Prostate gland (tissue), 2 donors: ENCODE measurements around the gene SLC41A1. TPM values are rescaled to one million over a fixed set of nuclear protein-coding genes. Genes with fewer than 3 reads are reported as not detected.

Experiments used
- DNase-seq: peaks from one replicate; pipeline ENCODE4 v3.0.0-alpha.2; 2019; ENCODE audit warnings: low spot score
- H3K27ac ChIP-seq, 2 donors: fragments of 200-600 bp; sonication (generic); 2 replicates each; pipeline ENCODE4 v1.5.1; 2017 to 2019
- H3K27me3 ChIP-seq: fragments of 200-600 bp; sonication (generic); replicated peaks from 2 replicates; pipeline ENCODE4 v1.5.1; 2019; ENCODE audit not compliant: insufficient read depth
- H3K36me3 ChIP-seq, 2 donors: fragments of 200-600 bp; sonication (generic); 1 replicate in 1 of 2; 2 replicates in 1 of 2; pipeline versions ENCODE4 v1.5.1 to v1.8.1; 2017 to 2019
- H3K4me1 ChIP-seq: fragments of 200-600 bp; sonication (generic); replicated peaks from 2 replicates; pipeline ENCODE4 v1.5.1; 2019
- H3K4me3 ChIP-seq, 2 donors: fragments of 200-600 bp; sonication (generic); 2 replicates each; pipeline ENCODE4 v1.5.1; 2017 to 2019
- H3K9me3 ChIP-seq: fragments of 200-600 bp; sonication (generic); 2 replicates; pipeline ENCODE4 v1.5.1; 2017
- CTCF ChIP-seq, 4 experiments: fragments of 200-600 bp in 2 of 4; fragments of 450-650 bp in 2 of 4; sonication (generic) in 2 of 4; IDR thresholded peaks; 1 replicate in 3 of 4; 2 replicates in 1 of 4; pipeline ENCODE4 v1.5.1; 2016 to 2019; ENCODE audit warnings: antibody characterized with exemption in 4 of 4, mild to moderate bottlenecking in 2 of 4, moderate library complexity in 2 of 4
- POLR2A ChIP-seq: fragments of 450-650 bp; IDR thresholded peaks from one replicate; pipeline ENCODE4 v1.6.1; 2016; ENCODE audit warnings: antibody characterized with exemption, mild to moderate bottlenecking
- POLR2AphosphoS5 ChIP-seq: sonication (generic); formaldehyde crosslinking; IDR thresholded peaks from one replicate; pipeline ENCODE4 v1.6.1; 2017; ENCODE audit warnings: antibody characterized with exemption
- WGBS: methylation state at CpG from one replicate; pipeline ENCODE4 v1.1.5; 2018; 5-methylcytosine and 5-hydroxymethylcytosine counted together
- intact Hi-C: fragments of 100-400 bp; cut with DNase I; formaldehyde crosslinking; loops from one replicate; pipeline ENCODE4 v1.14.2; 2022
- total RNA-seq, 2 donors: library from RNA; depleted of rRNA; stranded (reverse); fragments of >200 nt; gene quantifications; one replicate each; pipeline ENCODE4 v1.1.0, GENCODE V29; 2016

Gene SLC41A1
- total RNA-seq, 2 donors from 2014 or later = 20.3 to 114 TPM

GRCh38 chr1:205811660-205812059 lies 1.3 kb downstream of the SLC41A1 start:
- no peak for TF ChIP-seq POLR2AphosphoS5
- TF ChIP-seq POLR2A = no peak
- no peak for TF ChIP-seq CTCF (IDR thresholded peaks at IDR 0.05)
- no peaks in the 10 kb centered on the region for H3K27me3 ChIP-seq
- 19% methylated on average over 5 of the region's 5 CpGs for WGBS
- peak overlapping the region; percentile 84 to 90 for H3K27ac ChIP-seq
- H3K4me1 ChIP-seq = peaks cover 8% of the 10 kb centered on the region
- intact Hi-C loops = no loop called here
- H3K4me3 ChIP-seq = peak overlapping the region; percentile 59 to 87
- DNase-seq = peak; percentile 13
- H3K36me3 ChIP-seq = no peaks in the 10 kb centered on the region
- no peaks in the 10 kb centered on the region for H3K9me3 ChIP-seq

GRCh38 chr1:205810448-205811157 lies 2.4 kb downstream of the SLC41A1 start:
- intact Hi-C loops = no loop called here
- DNase-seq = no peak
- peaks cover 8% of the 10 kb centered on the region for H3K4me1 ChIP-seq

GRCh38 chr1:205809942-205810345 lies 3.1 kb downstream of the SLC41A1 start:
- no peaks in the 10 kb centered on the region for H3K27me3 ChIP-seq
- no peak for DNase-seq
- TF ChIP-seq POLR2A (no peak), POLR2AphosphoS5 (no peak), CTCF (IDR thresholded peaks at IDR 0.05) (no peak)
- H3K4me3 ChIP-seq = no peak overlapping the region
- no peaks in the 10 kb centered on the region for H3K9me3 ChIP-seq
- intact Hi-C loops = no loop called here
- no peaks in the 10 kb centered on the region for H3K36me3 ChIP-seq
- peaks cover 8% of the 10 kb centered on the region for H3K4me1 ChIP-seq
- no peak overlapping the region for H3K27ac ChIP-seq
- WGBS = 90% methylated on average over 14 of the region's 14 CpGs

More at GRCh38 chr1:205810448-205811157, 2.4 kb downstream of the SLC41A1 start:
- TF ChIP-seq POLR2A = no peak
- no peak for TF ChIP-seq CTCF (IDR thresholded peaks at IDR 0.05)
- TF ChIP-seq POLR2AphosphoS5 = no peak
- no peaks in the 10 kb centered on the region for H3K9me3 ChIP-seq
- 95% methylated on average over 12 of the region's 12 CpGs for WGBS
- H3K4me3 ChIP-seq = no peak overlapping the region
- no peak overlapping the region for H3K27ac ChIP-seq
- H3K36me3 ChIP-seq = no peaks in the 10 kb centered on the region
- H3K27me3 ChIP-seq = no peaks in the 10 kb centered on the region

- peaks cover 8% of the 10 kb centered on the region for H3K4me1 ChIP-seq
- DNase-seq = no peak
- TF ChIP-seq POLR2A = no peak
- TF ChIP-seq CTCF (IDR thresholded peaks at IDR 0.05) = no peak
- no peak for TF ChIP-seq POLR2AphosphoS5
- no peaks in the 10 kb centered on the region for H3K27me3 ChIP-seq
- intact Hi-C loops = no loop called here
- H3K4me3 ChIP-seq = no peak overlapping the region
- WGBS = 75% methylated on average over 3 of the region's 3 CpGs
- H3K27ac ChIP-seq = no peak overlapping the region
- no peaks in the 10 kb centered on the region for H3K36me3 ChIP-seq
- H3K9me3 ChIP-seq = no peaks in the 10 kb centered on the region
Measured at GRCh38 chr1:205809469-205809868, 3.5 kb downstream of the SLC41A1 start.

GRCh38 chr1:205805082-205805711 lies 7.8 kb downstream of the SLC41A1 start:
- intact Hi-C loops = no loop called here
- no peaks in the 10 kb centered on the region for H3K9me3 ChIP-seq
- no peak overlapping the region for H3K27ac ChIP-seq
- H3K4me3 ChIP-seq = no peak overlapping the region
- H3K4me1 ChIP-seq = no peaks in the 10 kb centered on the region
- H3K27me3 ChIP-seq = no peaks in the 10 kb centered on the region
- DNase-seq = no peak
- no peak for TF ChIP-seq POLR2AphosphoS5
- no peak for TF ChIP-seq CTCF (IDR thresholded peaks at IDR 0.05)
- no peak for TF ChIP-seq POLR2A
- WGBS = 66% methylated on average over 5 of the region's 5 CpGs
- H3K36me3 ChIP-seq = no peaks in the 10 kb centered on the region
